K562 treated with DMSO at 1 percent for 12 hours (cell line): ENCODE measurements around the gene UBA7. TPM values are rescaled to one million over a fixed set of nuclear protein-coding genes. Genes with fewer than 3 reads are reported as not detected.

Source experiments
- total RNA-seq: library from RNA; unstranded; fragments of 300-600 nt; gene quantifications from 2 replicates; pipeline ENCODE4 v1.2.3, GENCODE V29; 2022; ENCODE audit not compliant: insufficient read depth

The UBA7 gene, protein sequence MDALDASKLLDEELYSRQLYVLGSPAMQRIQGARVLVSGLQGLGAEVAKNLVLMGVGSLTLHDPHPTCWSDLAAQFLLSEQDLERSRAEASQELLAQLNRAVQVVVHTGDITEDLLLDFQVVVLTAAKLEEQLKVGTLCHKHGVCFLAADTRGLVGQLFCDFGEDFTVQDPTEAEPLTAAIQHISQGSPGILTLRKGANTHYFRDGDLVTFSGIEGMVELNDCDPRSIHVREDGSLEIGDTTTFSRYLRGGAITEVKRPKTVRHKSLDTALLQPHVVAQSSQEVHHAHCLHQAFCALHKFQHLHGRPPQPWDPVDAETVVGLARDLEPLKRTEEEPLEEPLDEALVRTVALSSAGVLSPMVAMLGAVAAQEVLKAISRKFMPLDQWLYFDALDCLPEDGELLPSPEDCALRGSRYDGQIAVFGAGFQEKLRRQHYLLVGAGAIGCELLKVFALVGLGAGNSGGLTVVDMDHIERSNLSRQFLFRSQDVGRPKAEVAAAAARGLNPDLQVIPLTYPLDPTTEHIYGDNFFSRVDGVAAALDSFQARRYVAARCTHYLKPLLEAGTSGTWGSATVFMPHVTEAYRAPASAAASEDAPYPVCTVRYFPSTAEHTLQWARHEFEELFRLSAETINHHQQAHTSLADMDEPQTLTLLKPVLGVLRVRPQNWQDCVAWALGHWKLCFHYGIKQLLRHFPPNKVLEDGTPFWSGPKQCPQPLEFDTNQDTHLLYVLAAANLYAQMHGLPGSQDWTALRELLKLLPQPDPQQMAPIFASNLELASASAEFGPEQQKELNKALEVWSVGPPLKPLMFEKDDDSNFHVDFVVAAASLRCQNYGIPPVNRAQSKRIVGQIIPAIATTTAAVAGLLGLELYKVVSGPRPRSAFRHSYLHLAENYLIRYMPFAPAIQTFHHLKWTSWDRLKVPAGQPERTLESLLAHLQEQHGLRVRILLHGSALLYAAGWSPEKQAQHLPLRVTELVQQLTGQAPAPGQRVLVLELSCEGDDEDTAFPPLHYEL
- total RNA-seq, result 13.2 and 13.4 TPM in 2 replicates

GRCh38 chr3:49813497-49814174 lies at the start of gene UBA7:
Gene UBA7, minus strand, starts transcription at chr3:49813953. Its CDS starts 166 bp downstream, at chr3:49813787.

DNA sequence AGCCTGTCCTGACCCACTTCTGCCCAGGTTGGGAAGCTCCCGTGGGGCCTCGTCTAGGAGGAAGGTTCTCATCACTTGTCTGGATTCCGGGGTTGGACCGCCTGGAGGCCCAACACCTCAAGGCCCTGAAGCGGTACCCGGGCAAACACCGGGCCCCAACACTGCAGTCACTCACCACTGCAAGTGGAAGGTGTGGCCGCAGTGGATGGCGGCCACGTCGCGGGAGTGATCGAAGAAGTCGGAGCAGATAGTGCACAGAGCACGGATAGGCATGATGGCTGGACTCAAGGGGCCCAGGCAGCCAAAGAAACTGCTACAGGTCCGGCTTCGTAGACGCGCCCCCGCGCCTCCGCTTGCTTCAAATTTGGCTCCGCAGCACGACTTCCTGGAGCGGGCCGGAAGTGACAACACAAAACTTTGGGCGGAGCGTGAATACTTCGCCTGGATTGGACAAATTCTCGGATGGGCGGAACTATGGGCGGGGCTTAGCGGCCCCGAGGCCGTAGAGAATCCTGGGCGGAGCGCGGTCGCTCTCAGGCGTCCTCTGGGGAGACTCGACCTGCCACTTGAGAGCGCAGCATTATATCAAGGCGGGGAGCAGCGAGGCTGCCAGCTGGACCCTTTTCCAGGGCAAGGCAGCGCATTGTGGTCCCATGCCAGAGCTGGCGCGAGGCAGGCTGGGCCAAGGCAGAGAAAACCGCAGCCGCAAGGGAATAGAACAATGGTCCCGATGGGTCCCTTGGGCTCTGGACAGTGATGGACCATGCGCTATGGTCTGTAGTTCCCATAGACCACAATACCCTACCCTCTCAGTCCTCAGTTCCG lies 42.6 kb upstream of the UBA7 start, which contains the start of gene TRAIP:
Gene TRAIP (minus strand): TSS at position 384 of the 825 bp plus-strand sequence. CDS start 111 bp downstream, at position 273.

DNA sequence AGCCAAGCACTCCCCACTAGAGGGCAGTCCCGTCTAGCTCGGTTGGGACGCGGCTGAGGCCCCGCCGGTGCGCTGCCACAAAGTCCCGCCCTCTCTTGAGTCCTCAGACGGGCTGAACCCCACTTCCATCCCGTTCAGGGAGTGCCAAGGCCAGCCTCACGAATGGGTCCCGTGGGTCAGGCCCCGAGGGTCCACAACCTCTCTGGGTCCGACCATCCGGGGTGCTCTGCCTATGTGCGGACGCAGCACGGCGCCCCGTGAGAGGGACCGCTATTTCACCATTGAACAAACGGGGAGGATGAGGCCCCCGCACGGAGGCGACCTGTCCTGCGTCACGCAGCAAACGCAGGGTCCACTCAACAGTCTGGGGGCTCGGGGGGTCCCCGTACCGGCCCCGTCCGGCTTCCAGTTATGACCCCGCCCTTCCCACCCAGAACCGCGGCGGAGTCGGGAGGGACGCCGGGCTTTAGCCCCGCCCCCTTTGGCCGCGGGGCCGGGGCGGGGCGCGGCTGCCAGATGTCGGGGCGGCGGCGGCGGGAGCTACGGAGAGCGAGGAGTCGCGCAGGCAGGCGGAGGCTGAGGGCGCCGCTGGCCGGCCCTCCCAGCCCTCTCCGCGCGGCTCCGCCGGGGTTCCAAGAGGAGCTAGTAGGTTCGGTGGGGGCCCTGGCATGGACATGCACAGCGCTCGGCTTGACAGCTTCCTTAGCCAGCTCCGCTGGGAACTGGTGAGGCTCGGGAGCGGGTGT lies 10.9 kb downstream of the UBA7 start, which contains the start of gene INKA1:
Gene INKA1 (plus strand): TSS at position 543 of the 746 bp plus-strand sequence. CDS start 132 bp downstream, at position 675.

GRCh38 chr3:49799761-49800160 lies 14.0 kb downstream of the UBA7 start, which contains the start of gene CDHR4:
Gene CDHR4, minus strand, starts transcription at chr3:49799873. Its CDS starts 61 bp downstream, at chr3:49799812.

DNA sequence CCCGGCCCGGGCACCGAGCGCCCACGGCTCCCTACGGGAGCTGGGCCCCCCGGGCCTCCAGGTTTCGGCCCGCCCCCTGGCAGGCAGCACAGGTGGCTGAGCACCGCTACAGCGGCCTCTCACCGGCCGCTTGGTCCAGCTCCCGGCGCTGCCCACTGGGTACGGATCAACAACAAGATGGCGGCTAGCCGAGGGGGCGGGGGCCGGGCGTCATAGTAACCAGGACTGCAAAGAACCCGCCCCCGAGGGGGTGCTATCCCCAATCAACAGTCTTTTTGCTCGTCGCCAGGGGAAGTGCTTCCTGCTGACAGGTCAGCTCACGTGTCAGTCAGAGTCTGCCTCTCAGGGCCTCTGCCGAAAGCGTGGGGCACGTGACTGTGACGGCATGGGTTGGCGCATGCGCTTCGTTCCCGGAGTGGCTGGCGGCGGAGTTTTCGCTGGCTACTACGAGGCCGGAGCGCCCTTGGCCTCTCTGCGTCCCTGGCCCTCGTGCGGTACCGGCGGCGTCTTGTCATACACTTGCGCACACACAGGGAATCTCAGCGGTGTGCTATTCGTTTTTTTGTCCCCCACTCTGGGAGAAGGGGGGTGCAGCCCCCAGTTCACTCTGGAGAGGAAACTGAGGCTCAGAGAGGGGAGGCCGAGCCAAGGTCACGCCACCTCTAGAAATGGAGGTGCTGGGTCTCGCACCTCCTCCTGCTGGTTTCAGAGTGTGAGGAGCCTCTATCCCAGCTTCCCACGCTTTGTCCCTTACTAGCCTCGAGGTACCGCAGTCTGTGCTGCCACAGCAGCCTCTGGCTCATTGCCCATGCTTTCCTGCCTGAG lies 27.2 kb downstream of the UBA7 start, which contains the start of gene IP6K1:
Gene IP6K1 (minus strand): TSS at position 186 of the 825 bp plus-strand sequence. CDS start 38,502 bp downstream, outside the sequence.

Other genes starting within 250 kb of the UBA7 start
- gene APEH, start 139.6 kb downstream of the UBA7 start, total RNA-seq, result 96.5 and 122 TPM in 2 replicates
- gene MST1, start 124.5 kb downstream of the UBA7 start, total RNA-seq, result 0.57 and 2.5 TPM in 2 replicates
- 24.4 and 32.7 TPM in 2 replicates for gene RNF123, start 124.4 kb downstream of the UBA7 start, total RNA-seq
- 2.6 and 6.2 TPM in 2 replicates for gene AMIGO3, start 94.3 kb downstream of the UBA7 start, total RNA-seq
- 10.2 and 15.5 TPM in 2 replicates for gene GMPPB, start 90.0 kb downstream of the UBA7 start, total RNA-seq
- gene IP6K1, start 27.4 kb downstream of the UBA7 start, total RNA-seq, result 22.7 and 36.2 TPM in 2 replicates
- gene CDHR4, start 14.1 kb downstream of the UBA7 start, total RNA-seq, result not detected in 2 replicates
- gene INKA1, start 10.7 kb downstream of the UBA7 start, total RNA-seq, result 1.7 and 3.5 TPM in 2 replicates
- gene TRAIP, start 42.6 kb upstream of the UBA7 start, total RNA-seq, result 16.7 and 24.1 TPM in 2 replicates
- not detected in 2 replicates for gene CAMKV, start 56.0 kb upstream of the UBA7 start, total RNA-seq
- 1.7 and 7.2 TPM in 2 replicates for gene MST1R, start 89.9 kb upstream of the UBA7 start, total RNA-seq
- gene MON1A, start 115.9 kb upstream of the UBA7 start, total RNA-seq, result 11.1 and 13.7 TPM in 2 replicates
- gene RBM6, start 126.2 kb upstream of the UBA7 start, total RNA-seq, result 23.7 and 45.8 TPM in 2 replicates